ENCODE measurements around the gene NIPAL1.

The NIPAL1 gene

DNA sequence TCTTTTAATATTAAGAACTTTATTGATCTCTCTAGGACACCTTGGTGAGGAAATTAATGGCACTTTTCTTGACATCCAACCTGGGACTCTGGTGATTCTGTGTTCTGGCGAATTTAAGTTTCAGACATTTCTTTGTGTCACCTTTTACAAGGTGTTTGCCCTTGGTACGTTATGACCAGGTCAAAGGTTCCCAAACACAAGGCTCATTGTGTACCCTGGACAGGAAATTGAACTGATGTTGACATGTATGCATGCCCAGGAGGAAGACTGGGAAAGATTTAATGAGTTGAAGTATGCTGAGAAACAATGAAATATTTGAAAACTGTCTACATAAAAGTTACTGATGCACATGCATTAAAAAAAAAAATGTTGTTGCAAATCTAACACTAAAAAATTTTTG lies 22.1 kb downstream of the NIPAL1 start:
- TF ChIP-seq, protein P1, sequence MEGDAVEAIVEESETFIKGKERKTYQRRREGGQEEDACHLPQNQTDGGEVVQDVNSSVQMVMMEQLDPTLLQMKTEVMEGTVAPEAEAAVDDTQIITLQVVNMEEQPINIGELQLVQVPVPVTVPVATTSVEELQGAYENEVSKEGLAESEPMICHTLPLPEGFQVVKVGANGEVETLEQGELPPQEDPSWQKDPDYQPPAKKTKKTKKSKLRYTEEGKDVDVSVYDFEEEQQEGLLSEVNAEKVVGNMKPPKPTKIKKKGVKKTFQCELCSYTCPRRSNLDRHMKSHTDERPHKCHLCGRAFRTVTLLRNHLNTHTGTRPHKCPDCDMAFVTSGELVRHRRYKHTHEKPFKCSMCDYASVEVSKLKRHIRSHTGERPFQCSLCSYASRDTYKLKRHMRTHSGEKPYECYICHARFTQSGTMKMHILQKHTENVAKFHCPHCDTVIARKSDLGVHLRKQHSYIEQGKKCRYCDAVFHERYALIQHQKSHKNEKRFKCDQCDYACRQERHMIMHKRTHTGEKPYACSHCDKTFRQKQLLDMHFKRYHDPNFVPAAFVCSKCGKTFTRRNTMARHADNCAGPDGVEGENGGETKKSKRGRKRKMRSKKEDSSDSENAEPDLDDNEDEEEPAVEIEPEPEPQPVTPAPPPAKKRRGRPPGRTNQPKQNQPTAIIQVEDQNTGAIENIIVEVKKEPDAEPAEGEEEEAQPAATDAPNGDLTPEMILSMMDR (IDR thresholded peaks at IDR 0.05; ENCODE audit: low read depth, low read length) = no peak
- no peak overlapping the region for H3K4me3 ChIP-seq (ENCODE audit: low read depth, low read length)
- in situ Hi-C loops (cut with HindIII; ENCODE audit: low sequenced_read_pairs) = no loop called here
- no peak for DNase-seq (ENCODE audit: low read depth, low spot score)

DNA sequence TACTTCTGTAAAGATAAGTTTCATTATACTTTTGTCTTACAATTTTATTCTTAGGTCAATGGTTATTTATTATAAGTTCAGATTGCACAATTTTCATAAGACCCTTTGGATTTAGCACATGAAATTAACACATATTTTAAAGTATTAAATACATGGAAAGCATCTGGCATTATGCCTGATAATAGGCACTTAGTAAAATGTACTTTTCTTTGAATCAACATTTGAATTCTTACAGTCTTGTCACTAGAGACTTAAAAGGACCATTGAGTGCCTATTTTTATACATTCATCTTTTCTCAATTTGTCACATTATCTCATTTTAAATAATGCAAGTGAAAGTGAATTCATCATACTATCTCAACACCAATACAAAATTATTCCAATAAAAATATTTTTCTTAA lies 23.0 kb downstream of the NIPAL1 start:
- H3K4me3 ChIP-seq (ENCODE audit: low read depth, low read length) = no peak overlapping the region
- in situ Hi-C loops (cut with HindIII; ENCODE audit: low sequenced_read_pairs) = no loop called here
- no peak for DNase-seq (ENCODE audit: low read depth, low spot score)
- TF ChIP-seq, protein P1 (IDR thresholded peaks at IDR 0.05; ENCODE audit: low read depth, low read length) = no peak

DNA sequence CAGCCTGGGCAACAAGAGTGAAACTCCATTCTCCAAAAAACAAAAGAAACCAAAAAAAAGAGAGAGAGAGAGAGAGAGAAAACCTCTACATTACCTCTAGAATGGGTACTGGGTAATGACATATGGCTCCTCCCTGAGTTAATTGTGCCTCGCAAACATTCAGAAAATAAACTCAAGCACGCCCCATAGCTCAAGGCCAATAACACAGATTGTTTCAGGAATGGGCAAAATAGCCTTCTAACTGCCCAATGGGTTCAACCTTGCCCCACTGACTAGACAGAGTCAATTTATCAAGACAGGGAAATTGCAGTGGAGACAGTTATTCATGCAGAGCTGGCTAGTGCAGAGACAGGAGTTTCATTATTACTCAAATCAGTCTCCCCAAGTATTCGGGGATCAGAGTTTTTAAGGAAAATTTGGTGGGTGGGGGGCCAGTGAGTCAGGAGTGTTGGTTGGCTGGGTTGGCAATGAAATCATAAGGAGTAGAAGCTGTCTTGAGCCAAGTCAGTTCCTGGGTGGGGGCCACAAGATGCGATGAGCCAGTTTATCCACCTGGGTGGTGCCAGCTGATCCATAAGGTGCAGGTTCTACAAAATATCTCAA lies 25.1 kb downstream of the NIPAL1 start:
- DNase-seq (ENCODE audit: low read depth, low spot score) = no peak
- in situ Hi-C loops (cut with HindIII; ENCODE audit: low sequenced_read_pairs) = no loop called here
- H3K4me3 ChIP-seq (ENCODE audit: low read depth, low read length) = no peak overlapping the region
- TF ChIP-seq, protein P1 (IDR thresholded peaks at IDR 0.05; ENCODE audit: low read depth, low read length) = no peak

DNA sequence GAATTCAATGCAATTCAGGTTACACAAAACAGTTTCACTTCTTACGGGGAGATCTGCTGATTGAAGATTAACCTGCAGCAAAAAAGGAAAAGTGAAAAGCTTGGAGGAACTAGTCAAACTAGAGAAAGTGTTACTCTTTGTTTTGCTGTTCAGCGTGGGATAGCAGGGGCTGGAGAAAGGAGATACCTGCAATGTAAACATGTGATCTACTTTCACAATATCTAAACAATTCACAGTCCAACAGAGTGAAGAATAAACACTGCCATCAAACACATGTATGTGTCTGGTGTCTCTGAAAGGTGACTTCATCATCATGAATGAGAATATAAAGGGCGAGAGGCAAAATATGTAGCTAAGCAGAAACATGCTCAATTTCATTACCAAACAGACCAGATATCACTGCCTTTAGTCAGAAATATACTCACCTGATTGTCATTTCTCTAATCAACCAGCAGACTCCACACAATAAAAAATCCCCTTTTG lies 26.4 kb downstream of the NIPAL1 start:
- DNase-seq (ENCODE audit: low read depth, low spot score) = no peak
- no peak overlapping the region for H3K4me3 ChIP-seq (ENCODE audit: low read depth, low read length)
- TF ChIP-seq, protein P1 (IDR thresholded peaks at IDR 0.05; ENCODE audit: low read depth, low read length) = no peak
- in situ Hi-C loops (cut with HindIII; ENCODE audit: low sequenced_read_pairs) = no loop called here

DNA sequence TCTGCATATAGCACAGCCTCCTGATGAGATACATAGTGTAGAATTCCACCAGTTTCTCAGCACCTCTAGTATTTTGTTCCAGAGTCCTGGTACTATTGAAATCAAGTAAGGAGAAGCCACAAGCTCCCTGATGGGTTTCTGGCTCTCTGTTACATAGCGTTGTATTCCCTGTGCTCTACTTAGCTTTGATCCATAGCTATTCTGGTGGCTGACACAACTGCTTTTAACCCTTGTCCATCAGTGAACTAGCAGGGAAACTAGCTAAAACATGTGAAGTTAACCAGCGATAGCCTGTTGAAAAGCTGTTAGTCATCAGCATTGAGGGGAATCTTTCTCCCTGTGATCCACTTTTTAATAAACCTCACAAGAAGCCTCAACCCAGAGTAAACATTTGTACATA lies 26.9 kb downstream of the NIPAL1 start:
- no peak for DNase-seq (ENCODE audit: low read depth, low spot score)
- H3K4me3 ChIP-seq (ENCODE audit: low read depth, low read length) = no peak overlapping the region
- TF ChIP-seq, protein P1 (IDR thresholded peaks at IDR 0.05; ENCODE audit: low read depth, low read length) = no peak
- in situ Hi-C loops (cut with HindIII; ENCODE audit: low sequenced_read_pairs) = no loop called here

DNA sequence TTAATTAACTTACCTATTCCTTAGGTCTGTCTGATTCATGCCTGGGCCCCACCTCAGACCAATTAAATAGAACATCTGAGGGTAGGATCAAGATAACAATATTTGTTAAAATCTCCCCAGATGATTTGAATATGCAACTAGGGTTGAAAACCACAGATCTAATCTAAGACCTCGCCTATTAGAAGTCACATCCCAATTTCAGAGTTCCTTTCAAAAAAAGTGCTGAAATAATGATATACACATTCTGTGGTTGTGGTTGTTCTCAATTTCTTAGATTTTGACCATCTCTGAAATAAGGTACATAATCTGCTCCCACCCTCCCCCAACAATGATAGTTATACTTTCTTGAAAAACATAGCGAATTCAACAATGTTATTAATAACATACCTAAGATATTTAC lies 27.7 kb downstream of the NIPAL1 start:
- H3K4me3 ChIP-seq (ENCODE audit: low read depth, low read length) = no peak overlapping the region
- no peak for DNase-seq (ENCODE audit: low read depth, low spot score)
- in situ Hi-C loops (cut with HindIII; ENCODE audit: low sequenced_read_pairs) = no loop called here
- TF ChIP-seq, protein P1 (IDR thresholded peaks at IDR 0.05; ENCODE audit: low read depth, low read length) = no peak
